G401 (cell line): ENCODE results near the gene KCTD19. TPM values are rescaled to one million over a fixed set of nuclear protein-coding genes. Genes with fewer than 3 reads are reported as not detected.

Experiments used
- DNase-seq: peaks from one replicate; pipeline ENCODE4 v3.0.0-alpha.2; 2015; ENCODE audit warnings: low spot score
- in situ Hi-C: cut with HindIII; loops from 2 replicates; pipeline ENCODE4 v1.10.0; 2016; ENCODE audit warnings: low sequenced_read_pairs, mixed read lengths
- total RNA-seq: library from RNA; depleted of rRNA; stranded (reverse); fragments of >200 nt; shearing (Covaris generic); gene quantifications from 2 replicates; pipeline ENCODE4 v1.2.3, GENCODE V29; 2014

The KCTD19 gene
- total RNA-seq, 1 experiment from 2014 or later: 0.51 TPM

GRCh38 chr16:67268136-67268579 lies 58.4 kb downstream of the KCTD19 start:
- no peak for DNase-seq
- in situ Hi-C loops: no loop called here

- in situ Hi-C loops: no loop called here
- no peak for DNase-seq
Measured at GRCh38 chr16:67265834-67266233, 60.7 kb downstream of the KCTD19 start.

GRCh38 chr16:67264866-67265265 lies 61.7 kb downstream of the KCTD19 start:
- in situ Hi-C loops: no loop called here

GRCh38 chr16:67264277-67264676 lies 62.3 kb downstream of the KCTD19 start:
- in situ Hi-C loops: no loop called here
- no peak for DNase-seq

More at GRCh38 chr16:67264866-67265265, 61.7 kb downstream of the KCTD19 start:
- no peak for DNase-seq

- DNase-seq: no peak
- in situ Hi-C loops: no loop called here
Measured at GRCh38 chr16:67263201-67263600, 63.3 kb downstream of the KCTD19 start.

GRCh38 chr16:67260426-67261063 lies 66.0 kb downstream of the KCTD19 start:
- in situ Hi-C loops: no loop called here
- peak; percentile 75 for DNase-seq

- DNase-seq: no peak
Measured at GRCh38 chr16:67259705-67260104, 66.8 kb downstream of the KCTD19 start.

GRCh38 chr16:67258161-67258835 lies 68.2 kb downstream of the KCTD19 start:
- DNase-seq: no peak
- in situ Hi-C loops: no loop called here

More at GRCh38 chr16:67259705-67260104, 66.8 kb downstream of the KCTD19 start:
- in situ Hi-C loops: no loop called here

- no peak for DNase-seq
- in situ Hi-C loops: no loop called here
Measured at GRCh38 chr16:67257486-67258160, 68.9 kb downstream of the KCTD19 start.

GRCh38 chr16:67256701-67257230 lies 69.8 kb downstream of the KCTD19 start:
- in situ Hi-C loops: no loop called here
- DNase-seq: no peak

- in situ Hi-C loops: no loop called here
- no peak for DNase-seq
Measured at GRCh38 chr16:67255553-67256221, 70.9 kb downstream of the KCTD19 start.

GRCh38 chr16:67254801-67255552 lies 71.6 kb downstream of the KCTD19 start:
- in situ Hi-C loops: no loop called here
- DNase-seq: no peak

GRCh38 chr16:67252609-67253497 lies 73.7 kb downstream of the KCTD19 start:
- in situ Hi-C loops: no loop called here
- DNase-seq: peak; percentile 64

- in situ Hi-C loops: no loop called here
- DNase-seq: no peak
Measured at GRCh38 chr16:67250045-67250327, 76.6 kb downstream of the KCTD19 start.

GRCh38 chr16:67249178-67250044 lies 77.1 kb downstream of the KCTD19 start:
- DNase-seq: peak; percentile 39
- in situ Hi-C loops: no loop called here

- in situ Hi-C loops: no loop called here
- peak; percentile 49 for DNase-seq
Measured at GRCh38 chr16:67248401-67249177, 78.0 kb downstream of the KCTD19 start, which contains the start of gene SLC9A5. TSS of gene SLC9A5 (plus strand) at chr16:67248979. CDS start at chr16:67249015, 36 bp downstream.
